B cell (primary cell): Measurements from ENCODE around the gene SLC4A1. TPM values are rescaled to one million over a fixed set of nuclear protein-coding genes. Genes with fewer than 3 reads are reported as not detected.

ENCODE experiments used
- ATAC-seq: fragments of 200-7000 bp; cut with Tn5 transposase; one replicate; pipeline ENCODE4 v1.10.0; 2021; ENCODE audit warnings: low read depth, mild to moderate bottlenecking, moderate number of reproducible peaks, moderate library complexity
- CTCF ChIA-PET: fragments of 350-600 bp; sonication (Branson Sonifier 250); formaldehyde crosslinking; loops from one replicate; lab custom pipeline; 2021; ENCODE audit warnings: antibody characterized with exemption, inconsistent platforms; lab: Charles Lee
- POLR2A ChIA-PET: fragments of 350-600 bp; sonication (Branson Sonifier 250); formaldehyde crosslinking; loops from one replicate; lab custom pipeline; 2021; ENCODE audit warnings: antibody characterized with exemption; lab: Charles Lee
- DNase-seq: peaks from one replicate; pipeline ENCODE4 v3.0.0; 2013
- H2AFZ ChIP-seq: 2 replicates; pipeline ENCODE4 v1.6.1; 2012; ENCODE audit warnings: mild to moderate bottlenecking, low read depth, low read length; ENCODE audit not compliant: insufficient read depth, poor library complexity, severe bottlenecking
- H3K27ac ChIP-seq, 2 donors: 1 replicate in 1 of 2; 2 replicates in 1 of 2; pipeline ENCODE4 v1.5.1; 2012 to 2013; ENCODE audit warnings: low read length in 2 of 2, mild to moderate bottlenecking in 2 of 2, moderate library complexity in 1 of 2
- H3K27me3 ChIP-seq, 4 experiments: fragments of 200-600 bp in 1 of 4; sonication (generic) in 1 of 4; replicated peaks in 1 of 4; 1 replicate in 2 of 4; 2 replicates in 2 of 4; pipeline versions ENCODE4 v1.6.1 to v1.7.0; 2013 to 2016; ENCODE audit warnings: low read length in 3 of 4, mild to moderate bottlenecking in 2 of 4, mixed read lengths in 1 of 4, moderate library complexity in 1 of 4; ENCODE audit not compliant: insufficient read depth in 4 of 4, control insufficient read depth in 3 of 4; ENCODE audit errors: control extremely low read depth in 1 of 4
- H3K36me3 ChIP-seq, 2 experiments: replicated peaks in 1 of 2; 1 replicate in 1 of 2; 2 replicates in 1 of 2; pipeline versions ENCODE4 v1.6.1 to v1.7.1; 2013; ENCODE audit warnings: low read length in 1 of 2; ENCODE audit not compliant: insufficient read depth in 2 of 2, control insufficient read depth in 1 of 2; ENCODE audit errors: control extremely low read depth in 1 of 2, extremely low read depth in 1 of 2
- H3K4me1 ChIP-seq, 2 donors: fragments of 200-600 bp in 1 of 2; sonication (generic) in 1 of 2; 1 replicate in 1 of 2; 2 replicates in 1 of 2; pipeline versions ENCODE4 v1.5.1 to v1.6.1; 2013 to 2017; ENCODE audit warnings: low read length in 2 of 2; ENCODE audit not compliant: control insufficient read depth in 2 of 2, insufficient read depth in 2 of 2
- H3K4me2 ChIP-seq: replicated peaks from 2 replicates; pipeline ENCODE3; 2012; ENCODE audit warnings: mild to moderate bottlenecking, low read depth, low read length; ENCODE audit not compliant: poor library complexity, severe bottlenecking
- H3K4me3 ChIP-seq, 5 experiments: fragments of 200-600 bp in 1 of 5; sonication (generic) in 1 of 5; 1 replicate in 3 of 5; 2 replicates in 2 of 5; pipeline versions ENCODE4 v1.5.1 to v1.7.0; 2011 to 2016; ENCODE audit warnings: low read length in 4 of 5, mild to moderate bottlenecking in 4 of 5, low read depth in 2 of 5, control low read depth in 1 of 5, moderate library complexity in 1 of 5; ENCODE audit not compliant: insufficient read depth in 1 of 5; ENCODE audit errors: control extremely low read depth in 1 of 5, extremely low read depth in 1 of 5
- H3K79me2 ChIP-seq: fragments of 200-600 bp; sonication (generic); one replicate; pipeline ENCODE4 v1.6.0; 2016; ENCODE audit warnings: low read length; ENCODE audit not compliant: control insufficient read depth, insufficient read depth
- H3K9ac ChIP-seq: fragments of 200-600 bp; sonication (generic); 2 replicates; pipeline ENCODE4 v1.6.1; 2017; ENCODE audit warnings: mild to moderate bottlenecking, low read length, moderate library complexity
- H3K9me3 ChIP-seq, 3 donors: one replicate each; pipeline versions ENCODE4 v1.6.1 to v1.7.1; 2013; ENCODE audit warnings: low read length in 2 of 3; ENCODE audit not compliant: control insufficient read depth in 2 of 3, insufficient read depth in 1 of 3; ENCODE audit errors: control extremely low read depth in 1 of 3
- H4K20me1 ChIP-seq: 2 replicates; pipeline ENCODE4 v1.6.0; 2012; ENCODE audit warnings: mild to moderate bottlenecking, low read length; ENCODE audit not compliant: insufficient read depth, control insufficient read depth, poor library complexity, severe bottlenecking
- H3K27ac Mint-ChIP-seq: one replicate; pipeline ENCODE4 v1.8.0; 2021; ENCODE audit warnings: mixed read lengths
- H3K27me3 Mint-ChIP-seq: one replicate; pipeline ENCODE4 v1.8.0; 2021; ENCODE audit warnings: mixed read lengths
- H3K4me1 Mint-ChIP-seq: one replicate; pipeline ENCODE4 v1.8.0; 2021; ENCODE audit warnings: mixed read lengths
- H3K4me3 Mint-ChIP-seq: one replicate; pipeline ENCODE4 v1.8.0; 2021; ENCODE audit warnings: mixed read lengths
- H3K9me3 Mint-ChIP-seq: one replicate; pipeline ENCODE4 v1.8.0; 2022; ENCODE audit warnings: mixed read lengths; ENCODE audit not compliant: insufficient read depth
- CTCF ChIP-seq: fragments of 200-600 bp; IDR thresholded peaks from one replicate; pipeline ENCODE4 v1.8.0; 2022; ENCODE audit warnings: antibody characterized with exemption, mild to moderate bottlenecking
- EZH2 ChIP-seq: IDR thresholded peaks from 2 replicates; pipeline ENCODE4 v1.6.1; 2012; ENCODE audit warnings: borderline replicate concordance, low read depth, mild to moderate bottlenecking, moderate library complexity, low read length; ENCODE audit not compliant: insufficient read depth, poor library complexity, severe bottlenecking
- WGBS: methylation state at CpG from one replicate; pipeline ENCODE4 v1.1.5; 2013; ENCODE audit warnings: missing lambda C conversion rate; ENCODE audit not compliant: insufficient coverage; 5-methylcytosine and 5-hydroxymethylcytosine counted together
- intact Hi-C: fragments of 100-400 bp; cut with micrococcal nuclease; formaldehyde crosslinking; loops from one replicate; pipeline ENCODE4 v1.10.0; 2022
- polyA plus RNA-seq: library from polyadenylated mRNA; depleted of rRNA; stranded (reverse); fragments of >200 nt; gene quantifications from 2 replicates; pipeline ENCODE4 v1.2.3, GENCODE V29; 2012
- total RNA-seq, 2 donors: library from RNA; stranded (reverse); fragments of 120-200 nt in 1 of 2; gene quantifications; 1 replicate in 1 of 2; 2 replicates in 1 of 2; pipeline versions ENCODE4 v1.2.3 to v1.2.4, GENCODE V29; 2013 to 2022

The SLC4A1 gene
- total and polyA plus RNA-seq, 2 donors (not counting 1 experiment from before 2014, with no cell fraction given): 0.22 TPM; not detected in 1

GRCh38 chr17:44315760-44316731 is 48.1 kb upstream of the SLC4A1 start:
- 12% methylated on average over 38 of the region's 38 CpGs for WGBS
- Histone ChIP-seq H3K9ac (peak overlapping the region; percentile 29), H4K20me1 (no peaks in the 10 kb centered on the region), H3K79me2 (no peaks in the 10 kb centered on the region), H3K4me3 (peak overlapping the region in 2 of 5 experiments; percentile 39 to 55), H2AFZ (no peak overlapping the region), H3K4me1 (peaks cover 19 to 25% of the 10 kb centered on the region in 2 donors), H3K9me3 (peaks cover 0 to 15% (median 0%) of the 10 kb centered on the region in 3 donors), H3K27me3 (peaks cover 0 to 46% (median 22%) of the 10 kb centered on the region in 4 experiments), H3K36me3 (peaks cover 0 to 17% of the 10 kb centered on the region in 2 experiments), H3K27ac (no peak overlapping the region), H3K4me2 (peak overlapping the region; percentile 78)
- Mint-ChIP-seq H3K27me3 (peaks cover 34% of the 10 kb centered on the region), H3K4me3 (peak overlapping the region; percentile 80), H3K27ac (peak overlapping the region; percentile 34), H3K4me1 (peaks cover 15% of the 10 kb centered on the region), H3K9me3 (peaks cover 5% of the 10 kb centered on the region)
- ChIA-PET CTCF (interaction anchor here (0.9 to 7.3 kb wide), 4 partner anchors 11 to 105 kb away, joined by 3 to 38 read pairs (median 3); no protein-coding TSS in a partner anchor), POLR2A (interaction anchor here (0.5 to 1.6 kb wide), 5 partner anchors 92 to 301 kb away, joined by 3 to 8 read pairs (median 4); partner anchors contain the start of gene TMUB2)
- DNase-seq (peak; percentile 34), ATAC-seq (no peak)
- TF ChIP-seq CTCF (no peak), EZH2 (peak; percentile 35)
- intact Hi-C loops: no loop called here
